MM.1S (cell line): ENCODE measurements around the gene E2F6.

Experiments used
- DNase-seq: peaks from one replicate; pipeline ENCODE4 v3.0.0-alpha.2; 2015
- H2AFZ ChIP-seq: fragments of 300-600 bp; sonication (generic); 2 replicates; pipeline ENCODE4 v1.6.0; 2016; ENCODE audit warnings: antibody characterized with exemption, low read length
- H3F3A ChIP-seq: fragments of 300-600 bp; sonication (generic); 2 replicates; pipeline ENCODE4 v1.6.1; 2016; ENCODE audit warnings: mild to moderate bottlenecking, antibody characterized with exemption, low read length, moderate library complexity, mixed read lengths; ENCODE audit not compliant: insufficient read depth
- H3K27ac ChIP-seq: fragments of 300-600 bp; sonication (generic); 2 replicates; pipeline ENCODE4 v1.5.1; 2016; ENCODE audit warnings: mild to moderate bottlenecking, low read length
- H3K27me3 ChIP-seq: fragments of 300-600 bp; sonication (generic); replicated peaks from 2 replicates; pipeline ENCODE4 v1.6.0; 2016; ENCODE audit warnings: low read length; ENCODE audit not compliant: insufficient read depth
- H3K36me3 ChIP-seq: fragments of 300-600 bp; sonication (generic); replicated peaks from 2 replicates; pipeline ENCODE4 v1.6.1; 2016; ENCODE audit warnings: mild to moderate bottlenecking, low read length, mixed read lengths; ENCODE audit not compliant: insufficient read depth
- H3K4me1 ChIP-seq: fragments of 300-600 bp; sonication (generic); 2 replicates; pipeline ENCODE4 v1.6.1; 2016; ENCODE audit warnings: low read length, mixed read lengths
- H3K4me2 ChIP-seq: fragments of 300-600 bp; sonication (generic); 2 replicates; pipeline ENCODE4 v1.6.0; 2016; ENCODE audit warnings: low read depth, low read length
- H3K4me3 ChIP-seq: fragments of 300-600 bp; sonication (generic); 2 replicates; pipeline ENCODE4 v1.5.1; 2016; ENCODE audit warnings: low read length, mixed read lengths
- H3K79me2 ChIP-seq: fragments of 300-600 bp; sonication (generic); 2 replicates; pipeline ENCODE4 v1.6.1; 2016; ENCODE audit warnings: mixed run types, low read length, mixed read lengths
- H3K9ac ChIP-seq: fragments of 300-600 bp; sonication (generic); 2 replicates; pipeline ENCODE4 v1.6.1; 2016; ENCODE audit warnings: low read length, mixed read lengths
- H3K9me2 ChIP-seq: fragments of 300-600 bp; sonication (generic); replicated peaks from 2 replicates; pipeline ENCODE4 v1.6.1; 2016; ENCODE audit warnings: mild to moderate bottlenecking, low read length, mixed read lengths; ENCODE audit not compliant: insufficient read depth
- H3K9me3 ChIP-seq: fragments of 300-600 bp; sonication (generic); replicated peaks from 2 replicates; pipeline ENCODE4 v1.6.1; 2016; ENCODE audit warnings: mild to moderate bottlenecking, low read length, mixed read lengths; ENCODE audit not compliant: insufficient read depth
- H4K20me1 ChIP-seq: fragments of 300-600 bp; sonication (generic); 2 replicates; pipeline ENCODE4 v1.6.1; 2016; ENCODE audit warnings: mild to moderate bottlenecking, low read length, moderate library complexity, mixed read lengths; ENCODE audit not compliant: insufficient read depth
- CTCF ChIP-seq: fragments of 300-600 bp; sonication (generic); IDR thresholded peaks from 2 replicates; pipeline ENCODE4 v1.5.1; 2016; ENCODE audit warnings: antibody characterized with exemption, low read length, mixed read lengths
- EZH2 ChIP-seq: fragments of 300-600 bp; sonication (generic); optimal IDR thresholded peaks from 2 replicates; pipeline ENCODE3; 2017; ENCODE audit warnings: low read depth, mild to moderate bottlenecking, antibody characterized with exemption, low read length, mixed read lengths
- EZH2phosphoT487 ChIP-seq: fragments of 300-600 bp; sonication (generic); IDR thresholded peaks from 2 replicates; pipeline ENCODE4 v1.6.1; 2018; ENCODE audit warnings: antibody characterized with exemption, low read length

The E2F6 gene

GRCh38 chr2:11456251-11456650, 9.7 kb downstream of the E2F6 start:
- Histone ChIP-seq H3K4me3 (no peak overlapping the region), H3K36me3 (peaks cover 4% of the 10 kb centered on the region), H3K27me3 (no peaks in the 10 kb centered on the region), H3K9ac (no peak overlapping the region), H3F3A (peaks cover 6% of the 10 kb centered on the region; the same call in 1 of the 2 replicates), H3K27ac (no peak overlapping the region), H3K9me2 (no peaks in the 10 kb centered on the region), H3K4me2 (no peak overlapping the region), H2AFZ (no peak overlapping the region), H3K9me3 (no peaks in the 10 kb centered on the region), H3K4me1 (peaks cover 18% of the 10 kb centered on the region), H4K20me1 (no peaks in the 10 kb centered on the region), H3K79me2 (peaks cover 66% of the 10 kb centered on the region)
- no peak for TF ChIP-seq EZH2
- no peak for TF ChIP-seq EZH2phosphoT487
- no peak for TF ChIP-seq CTCF
- DNase-seq: no peak

GRCh38 chr2:11454824-11455223, 11.1 kb downstream of the E2F6 start:
- Histone ChIP-seq H3K27me3 (no peaks in the 10 kb centered on the region), H3K4me3 (no peak overlapping the region), H3K9ac (no peak overlapping the region), H3K9me3 (no peaks in the 10 kb centered on the region), H4K20me1 (no peaks in the 10 kb centered on the region), H3K27ac (no peak overlapping the region), H3K4me1 (peaks cover 18% of the 10 kb centered on the region), H2AFZ (no peak overlapping the region), H3K9me2 (no peaks in the 10 kb centered on the region), H3K4me2 (no peak overlapping the region), H3K79me2 (peaks cover 52% of the 10 kb centered on the region), H3F3A (peaks cover 6% of the 10 kb centered on the region; the same call in 1 of the 2 replicates), H3K36me3 (peaks cover 4% of the 10 kb centered on the region)
- TF ChIP-seq EZH2: no peak
- no peak for TF ChIP-seq CTCF
- TF ChIP-seq EZH2phosphoT487: no peak
- DNase-seq: no peak

GRCh38 chr2:11450791-11451190, 15.2 kb downstream of the E2F6 start:
- H3K36me3 ChIP-seq: peaks cover 4% of the 10 kb centered on the region
- no peaks in the 10 kb centered on the region for H3K9me3 ChIP-seq
- no peak overlapping the region for H3K4me3 ChIP-seq
- no peak for TF ChIP-seq EZH2phosphoT487
- TF ChIP-seq EZH2: no peak
- no peak for TF ChIP-seq CTCF
- no peak overlapping the region for H3K27ac ChIP-seq
- no peaks in the 10 kb centered on the region for H3K4me1 ChIP-seq
- no peak for DNase-seq
- H3K9me2 ChIP-seq: no peaks in the 10 kb centered on the region
- H3F3A ChIP-seq: no peaks in the 10 kb centered on the region
- H3K79me2 ChIP-seq: peaks cover 12% of the 10 kb centered on the region
- H3K27me3 ChIP-seq: no peaks in the 10 kb centered on the region
- no peak overlapping the region for H3K4me2 ChIP-seq
- H2AFZ ChIP-seq: no peak overlapping the region
- H4K20me1 ChIP-seq: no peaks in the 10 kb centered on the region
- no peak overlapping the region for H3K9ac ChIP-seq
